BLaER1 (cell line): ENCODE data around the gene CXorf65.

Experiments
- H3K27ac ChIP-seq: shearing (Covaris generic); formaldehyde crosslinking; 2 replicates; pipeline ENCODE4 v1.8.1; 2022
- H3K27me3 ChIP-seq: shearing (Covaris generic); formaldehyde crosslinking; 2 replicates; pipeline ENCODE4 v1.8.1; 2022
- H3K36me3 ChIP-seq: shearing (Covaris generic); formaldehyde crosslinking; 2 replicates; pipeline ENCODE4 v1.8.1; 2022
- H3K4me1 ChIP-seq: shearing (Covaris generic); formaldehyde crosslinking; 2 replicates; pipeline ENCODE4 v1.8.1; 2022
- H3K4me2 ChIP-seq: shearing (Covaris generic); formaldehyde crosslinking; 2 replicates; pipeline ENCODE4 v1.8.1; 2022
- H3K4me3 ChIP-seq: shearing (Covaris generic); formaldehyde crosslinking; 2 replicates; pipeline ENCODE4 v1.8.1; 2022
- H3K9ac ChIP-seq: shearing (Covaris generic); formaldehyde crosslinking; 2 replicates; pipeline ENCODE4 v1.8.1; 2022
- H3K9me3 ChIP-seq: shearing (Covaris generic); formaldehyde crosslinking; 2 replicates; pipeline ENCODE4 v1.8.1; 2022
- H4K20me1 ChIP-seq: shearing (Covaris generic); formaldehyde crosslinking; 2 replicates; pipeline ENCODE4 v1.8.1; 2022
- Cebpa-rat ChIP-seq: shearing (Covaris generic); IDR thresholded peaks from 2 replicates; pipeline ENCODE4 v1.8.1; 2022

Gene CXorf65

GRCh38 chrX:71107762-71108360 is 1.3 kb upstream of the CXorf65 start:
- peak overlapping the region; percentile 67 for H3K4me3 ChIP-seq
- H3K4me1 ChIP-seq: peaks cover 90% of the 10 kb centered on the region
- no peaks in the 10 kb centered on the region; the same call in 1 of the 2 replicates for H3K36me3 ChIP-seq
- H3K27me3 ChIP-seq: peaks cover 84% of the 10 kb centered on the region
- H3K4me2 ChIP-seq: peak overlapping the region; percentile 86
- no peaks in the 10 kb centered on the region for H3K9me3 ChIP-seq
- peak overlapping the region; percentile 76 for H3K9ac ChIP-seq
- TF ChIP-seq Cebpa-rat: no peak
- H3K27ac ChIP-seq: peak overlapping the region; percentile 78
- H4K20me1 ChIP-seq: no peaks in the 10 kb centered on the region

- Histone ChIP-seq H3K9me3 (no peaks in the 10 kb centered on the region), H3K4me3 (no peak overlapping the region; the same call in 1 of the 2 replicates), H3K36me3 (no peaks in the 10 kb centered on the region; the same call in 1 of the 2 replicates), H3K4me1 (peaks cover 90% of the 10 kb centered on the region), H3K27ac (peak overlapping the region; percentile 78), H3K4me2 (peak overlapping the region; percentile 86), H4K20me1 (no peaks in the 10 kb centered on the region), H3K9ac (peak overlapping the region; percentile 76), H3K27me3 (peaks cover 84% of the 10 kb centered on the region)
- no peak for TF ChIP-seq Cebpa-rat
Observed at GRCh38 chrX:71107245-71107644, 705 bp upstream of the CXorf65 start.

GRCh38 chrX:71105628-71106027 is 912 bp downstream of the CXorf65 start:
- peaks cover 95% of the 10 kb centered on the region for H3K4me1 ChIP-seq
- peak overlapping the region; percentile 86 for H3K4me2 ChIP-seq
- no peak for TF ChIP-seq Cebpa-rat
- H3K4me3 ChIP-seq: no peak overlapping the region
- no peaks in the 10 kb centered on the region; the same call in 1 of the 2 replicates for H4K20me1 ChIP-seq
- no peaks in the 10 kb centered on the region for H3K9me3 ChIP-seq
- H3K9ac ChIP-seq: no peak overlapping the region
- H3K27me3 ChIP-seq: peaks cover 84% of the 10 kb centered on the region
- peak overlapping the region; percentile 78; the same call in 1 of the 2 replicates for H3K27ac ChIP-seq
- no peaks in the 10 kb centered on the region; the same call in 1 of the 2 replicates for H3K36me3 ChIP-seq

- H3K4me3 ChIP-seq: peak overlapping the region; percentile 62
Observed at GRCh38 chrX:71103110-71103983, 3.2 kb downstream of the CXorf65 start.

GRCh38 chrX:71102292-71102691 is 4.2 kb downstream of the CXorf65 start:
- H3K4me1 ChIP-seq: peaks cover 82% of the 10 kb centered on the region
- H3K36me3 ChIP-seq: no peaks in the 10 kb centered on the region
- peaks cover 83% of the 10 kb centered on the region for H3K27me3 ChIP-seq

More at GRCh38 chrX:71103110-71103983, 3.2 kb downstream of the CXorf65 start:
- no peaks in the 10 kb centered on the region for H3K9me3 ChIP-seq
- no peaks in the 10 kb centered on the region; the same call in 1 of the 2 replicates for H3K36me3 ChIP-seq
- H4K20me1 ChIP-seq: peaks cover 9% of the 10 kb centered on the region; the same call in 1 of the 2 replicates
- H3K4me2 ChIP-seq: peak overlapping the region; percentile 86
- peaks cover 82% of the 10 kb centered on the region for H3K4me1 ChIP-seq
- peak overlapping the region; percentile 80 for H3K9ac ChIP-seq
- peak overlapping the region; percentile 89 for H3K27ac ChIP-seq
- H3K27me3 ChIP-seq: peaks cover 83% of the 10 kb centered on the region
- TF ChIP-seq Cebpa-rat: no peak

GRCh38 chrX:71100581-71101505 is 5.7 kb downstream of the CXorf65 start:
- Histone ChIP-seq H3K27me3 (peaks cover 85% of the 10 kb centered on the region), H3K9me3 (no peaks in the 10 kb centered on the region), H3K27ac (peak overlapping the region; percentile 89), H3K36me3 (no peaks in the 10 kb centered on the region), H3K4me1 (peaks cover 68% of the 10 kb centered on the region), H3K4me3 (no peak overlapping the region), H4K20me1 (peaks cover 15% of the 10 kb centered on the region; the same call in 1 of the 2 replicates), H3K9ac (no peak overlapping the region), H3K4me2 (peak overlapping the region; percentile 14; the same call in 1 of the 2 replicates)
- no peak for TF ChIP-seq Cebpa-rat

More at GRCh38 chrX:71102292-71102691, 4.2 kb downstream of the CXorf65 start:
- H3K4me2 ChIP-seq: peak overlapping the region; percentile 86; the same call in 1 of the 2 replicates
- H3K9ac ChIP-seq: peak overlapping the region; percentile 80; the same call in 1 of the 2 replicates
- no peaks in the 10 kb centered on the region for H3K9me3 ChIP-seq
- H3K27ac ChIP-seq: peak overlapping the region; percentile 89
- H4K20me1 ChIP-seq: peaks cover 15% of the 10 kb centered on the region; the same call in 1 of the 2 replicates
- TF ChIP-seq Cebpa-rat: no peak
- no peak overlapping the region for H3K4me3 ChIP-seq

- TF ChIP-seq Cebpa-rat: no peak
- Histone ChIP-seq H3K27ac (no peak overlapping the region), H3K4me3 (no peak overlapping the region), H3K4me1 (peaks cover 62% of the 10 kb centered on the region), H4K20me1 (peaks cover 15% of the 10 kb centered on the region; the same call in 1 of the 2 replicates), H3K4me2 (no peak overlapping the region), H3K36me3 (no peaks in the 10 kb centered on the region), H3K9me3 (no peaks in the 10 kb centered on the region), H3K9ac (no peak overlapping the region), H3K27me3 (peaks cover 90% of the 10 kb centered on the region)
Observed at GRCh38 chrX:71099736-71100135, 6.8 kb downstream of the CXorf65 start.

- H4K20me1 ChIP-seq: peaks cover 15% of the 10 kb centered on the region; the same call in 1 of the 2 replicates
- H3K9ac ChIP-seq: no peak overlapping the region
- H3K36me3 ChIP-seq: no peaks in the 10 kb centered on the region
- no peaks in the 10 kb centered on the region for H3K9me3 ChIP-seq
- H3K27ac ChIP-seq: no peak overlapping the region
- H3K27me3 ChIP-seq: peaks cover 89% of the 10 kb centered on the region
- H3K4me1 ChIP-seq: peaks cover 58% of the 10 kb centered on the region
- H3K4me3 ChIP-seq: no peak overlapping the region
- peak overlapping the region; percentile 15; the same call in 1 of the 2 replicates for H3K4me2 ChIP-seq
- TF ChIP-seq Cebpa-rat: no peak
Observed at GRCh38 chrX:71098951-71099506, 7.5 kb downstream of the CXorf65 start.
